ENCODE data around the gene PDLIM5.

Gene PDLIM5

DNA sequence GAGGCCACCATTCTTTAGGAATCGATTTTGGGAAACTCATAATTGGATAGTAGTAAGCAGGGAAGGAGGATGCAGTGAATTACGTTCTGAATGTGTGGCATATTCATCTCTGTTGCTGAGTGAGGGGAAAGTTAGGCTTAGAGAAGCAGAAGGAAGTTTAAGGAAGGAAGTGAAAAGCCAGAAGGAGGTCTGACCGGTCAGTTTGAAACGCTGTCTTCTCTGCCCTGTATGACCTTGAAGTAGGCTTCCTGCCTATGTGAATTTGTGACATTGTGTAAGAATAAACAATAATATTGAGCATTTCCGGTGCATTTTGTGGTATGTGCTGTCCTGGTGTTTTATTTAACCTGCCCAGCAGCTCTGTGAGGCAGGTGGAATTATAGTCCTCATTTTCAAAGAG is 67.3 kb downstream of the PDLIM5 start:
- H3K4me3 ChIP-seq (ENCODE audit: low read length), result no peak overlapping the region

DNA sequence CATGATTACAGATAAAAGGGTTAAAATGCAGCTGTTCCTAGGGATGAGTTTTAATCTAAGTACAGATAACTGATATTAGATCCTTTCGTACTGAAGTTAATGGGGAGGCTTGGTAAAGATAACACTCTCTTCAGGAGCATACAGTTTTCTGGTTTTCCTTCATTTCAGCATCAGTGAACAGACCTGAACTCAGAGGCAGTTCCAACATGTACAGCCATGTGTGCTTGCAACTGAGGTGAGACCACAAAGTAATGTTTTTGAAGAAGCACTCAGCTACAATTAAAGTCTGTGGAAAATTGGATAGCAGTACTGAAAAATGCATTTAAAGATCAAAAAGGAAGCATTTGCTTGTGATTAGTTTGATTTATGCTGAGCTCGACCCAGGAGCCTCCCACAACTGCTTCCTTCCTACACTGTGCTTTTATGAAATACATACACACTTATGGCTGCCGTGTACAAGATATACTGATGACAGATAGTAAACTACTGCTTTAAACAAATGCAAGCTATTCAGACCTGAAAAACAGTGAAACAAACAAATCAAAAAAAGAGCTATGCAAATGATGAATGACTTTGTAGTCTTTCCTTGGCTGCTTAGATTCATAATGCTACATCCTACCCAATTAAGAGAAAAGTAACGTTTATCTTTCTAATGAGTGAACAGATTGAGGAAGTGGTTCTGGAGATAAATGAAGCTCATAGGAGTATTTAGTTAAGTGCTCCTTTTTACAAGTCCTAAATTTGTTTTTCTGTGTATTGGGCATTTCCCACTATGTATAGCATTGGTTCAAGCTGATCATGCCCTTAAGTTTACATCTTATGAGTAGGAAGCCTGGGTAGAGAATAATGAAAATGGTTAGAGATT is 68.4 kb downstream of the PDLIM5 start:
- H3K4me2 ChIP-seq (ENCODE audit: low read length), result no peak overlapping the region
- no peak overlapping the region for H3K9ac ChIP-seq (ENCODE audit: low read depth, low read length)
- no peaks in the 10 kb centered on the region for H3K27me3 ChIP-seq (ENCODE audit: control insufficient read depth, insufficient read depth, low read length)
- peaks cover 42% of the 10 kb centered on the region for H3K4me1 ChIP-seq (ENCODE audit: control insufficient read depth, insufficient read depth, low read length)
- no peaks in the 10 kb centered on the region for H3K9me3 ChIP-seq (replicated peaks; ENCODE audit: low read length)
- peaks cover 5% of the 10 kb centered on the region for H3K36me3 ChIP-seq (ENCODE audit: insufficient read depth, low read length)
- H3K4me3 ChIP-seq (ENCODE audit: low read length), result no peak overlapping the region

More for the DNA sequence above, 67.3 kb downstream of the PDLIM5 start:
- Histone ChIP-seq H3K9ac (ENCODE audit: low read depth, low read length) (no peak overlapping the region), H3K27me3 (ENCODE audit: control insufficient read depth, insufficient read depth, low read length) (no peaks in the 10 kb centered on the region), H3K4me2 (ENCODE audit: low read length) (no peak overlapping the region), H3K4me1 (ENCODE audit: control insufficient read depth, insufficient read depth, low read length) (peaks cover 42% of the 10 kb centered on the region), H3K9me3 (replicated peaks; ENCODE audit: low read length) (no peaks in the 10 kb centered on the region), H3K36me3 (ENCODE audit: insufficient read depth, low read length) (peaks cover 5% of the 10 kb centered on the region)

- Histone ChIP-seq H3K36me3 (ENCODE audit: insufficient read depth, low read length) (peaks cover 15% of the 10 kb centered on the region), H3K9ac (ENCODE audit: low read depth, low read length) (peak overlapping the region; percentile 33), H3K27me3 (ENCODE audit: control insufficient read depth, insufficient read depth, low read length) (no peaks in the 10 kb centered on the region), H3K4me1 (ENCODE audit: control insufficient read depth, insufficient read depth, low read length) (peaks cover 35% of the 10 kb centered on the region), H3K9me3 (replicated peaks; ENCODE audit: low read length) (no peaks in the 10 kb centered on the region), H3K4me3 (ENCODE audit: low read length) (no peak overlapping the region), H3K4me2 (ENCODE audit: low read length) (peak overlapping the region; percentile 28)
Measured at GRCh38 chr4:94523033-94523580, 71.4 kb downstream of the PDLIM5 start.

DNA sequence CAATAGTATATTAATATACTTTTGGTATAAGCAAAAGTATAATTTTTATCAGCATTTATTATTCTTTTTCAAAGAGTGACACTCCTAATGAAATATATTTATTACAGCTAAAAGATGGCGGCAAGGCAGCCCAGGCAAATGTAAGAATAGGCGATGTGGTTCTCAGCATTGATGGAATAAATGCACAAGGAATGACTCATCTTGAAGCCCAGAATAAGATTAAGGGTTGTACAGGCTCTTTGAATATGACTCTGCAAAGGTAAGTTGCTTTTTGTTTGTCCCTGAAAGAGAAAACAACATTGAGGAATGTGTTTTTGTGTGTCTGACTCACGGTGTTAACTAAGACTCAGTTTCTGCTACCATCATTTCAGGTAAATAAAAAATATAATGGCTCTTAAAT is 71.9 kb downstream of the PDLIM5 start:
- H3K27me3 ChIP-seq (ENCODE audit: control insufficient read depth, insufficient read depth, low read length), result no peaks in the 10 kb centered on the region
- H3K4me1 ChIP-seq (ENCODE audit: control insufficient read depth, insufficient read depth, low read length), result peaks cover 34% of the 10 kb centered on the region
- H3K9ac ChIP-seq (ENCODE audit: low read depth, low read length), result no peak overlapping the region
- H3K4me3 ChIP-seq (ENCODE audit: low read length), result no peak overlapping the region
- H3K36me3 ChIP-seq (ENCODE audit: insufficient read depth, low read length), result peaks cover 16% of the 10 kb centered on the region
- H3K9me3 ChIP-seq (replicated peaks; ENCODE audit: low read length), result no peaks in the 10 kb centered on the region
- H3K4me2 ChIP-seq (ENCODE audit: low read length), result no peak overlapping the region

DNA sequence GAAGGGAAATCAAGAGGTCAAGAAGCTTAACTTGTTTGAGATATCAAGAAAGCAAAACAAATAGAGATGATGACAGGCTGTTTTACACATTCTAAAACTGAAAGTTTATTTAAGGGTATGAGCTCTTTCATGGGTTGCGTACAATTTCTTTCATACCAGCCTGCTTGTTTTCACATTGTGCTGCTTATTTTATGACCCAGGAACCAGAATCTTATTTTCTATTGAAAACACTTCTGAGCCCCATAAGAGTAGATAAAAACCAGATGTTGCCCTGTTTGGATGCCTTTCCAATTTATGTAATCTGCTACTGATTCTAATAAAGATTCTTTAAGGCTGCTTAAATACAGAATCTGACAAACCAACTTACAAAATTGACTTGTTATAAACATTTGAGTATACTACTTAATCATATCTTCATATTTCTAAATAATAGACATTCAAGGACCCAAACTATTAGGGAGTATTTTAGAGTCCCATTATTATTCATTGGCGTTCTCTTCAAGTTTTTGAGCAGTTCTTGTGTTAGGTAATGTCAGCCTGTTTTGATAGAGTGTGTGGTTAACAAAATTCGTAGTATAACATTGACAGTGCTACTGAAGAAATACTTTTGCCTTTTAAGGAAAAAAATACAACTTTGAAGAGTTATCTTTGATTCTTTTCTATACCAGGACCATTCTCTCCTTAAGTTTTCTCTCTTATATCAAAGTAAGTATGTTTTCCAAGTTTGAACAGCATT is 74.4 kb downstream of the PDLIM5 start:
- Histone ChIP-seq H3K9ac (ENCODE audit: low read depth, low read length) (peak overlapping the region; percentile 47), H3K9me3 (replicated peaks; ENCODE audit: low read length) (no peaks in the 10 kb centered on the region), H3K27me3 (ENCODE audit: control insufficient read depth, insufficient read depth, low read length) (no peaks in the 10 kb centered on the region), H3K36me3 (ENCODE audit: insufficient read depth, low read length) (peaks cover 11% of the 10 kb centered on the region), H3K4me1 (ENCODE audit: control insufficient read depth, insufficient read depth, low read length) (peaks cover 48% of the 10 kb centered on the region), H3K4me2 (ENCODE audit: low read length) (peak overlapping the region; percentile 52), H3K4me3 (ENCODE audit: low read length) (peak overlapping the region; percentile 17)

DNA sequence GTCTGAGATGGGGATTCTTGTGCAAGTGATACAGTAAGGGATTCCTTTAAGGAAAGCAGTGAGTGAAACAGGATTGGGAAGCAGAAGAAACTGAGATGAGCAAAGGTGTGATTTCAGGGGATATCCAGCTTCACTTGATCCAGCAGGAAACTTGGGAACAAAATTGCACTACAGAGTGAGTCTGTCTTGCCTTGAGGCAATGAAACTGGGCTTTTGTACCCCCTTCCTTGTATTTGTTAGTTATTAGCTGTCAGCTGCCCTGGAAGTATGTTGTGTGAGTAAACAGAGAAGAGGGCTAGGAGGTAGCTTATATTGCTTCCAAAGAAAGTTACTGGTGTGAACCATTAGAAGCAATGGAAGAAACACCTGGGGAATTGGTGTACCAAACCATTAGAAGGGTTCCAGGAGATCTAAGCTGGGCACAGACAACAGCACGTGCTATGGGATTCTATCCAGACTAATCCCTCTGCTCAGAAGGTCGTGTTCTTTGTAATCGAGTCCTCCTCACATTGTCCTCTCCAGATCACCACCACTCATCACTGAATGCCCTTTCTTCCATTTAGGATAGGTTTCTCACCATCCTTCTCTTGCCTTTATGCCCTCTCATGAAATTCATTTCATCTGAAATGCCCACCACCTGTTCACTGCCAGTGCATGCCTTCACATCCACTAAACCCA is 76.0 kb downstream of the PDLIM5 start:
- no peak overlapping the region for H3K4me2 ChIP-seq (ENCODE audit: low read length)
- H3K36me3 ChIP-seq (ENCODE audit: insufficient read depth, low read length), result peaks cover 11% of the 10 kb centered on the region
- no peak overlapping the region for H3K9ac ChIP-seq (ENCODE audit: low read depth, low read length)
- H3K4me3 ChIP-seq (ENCODE audit: low read length), result no peak overlapping the region
- peaks cover 62% of the 10 kb centered on the region for H3K4me1 ChIP-seq (ENCODE audit: control insufficient read depth, insufficient read depth, low read length)
- H3K9me3 ChIP-seq (replicated peaks; ENCODE audit: low read length), result no peaks in the 10 kb centered on the region
- no peaks in the 10 kb centered on the region for H3K27me3 ChIP-seq (ENCODE audit: control insufficient read depth, insufficient read depth, low read length)

DNA sequence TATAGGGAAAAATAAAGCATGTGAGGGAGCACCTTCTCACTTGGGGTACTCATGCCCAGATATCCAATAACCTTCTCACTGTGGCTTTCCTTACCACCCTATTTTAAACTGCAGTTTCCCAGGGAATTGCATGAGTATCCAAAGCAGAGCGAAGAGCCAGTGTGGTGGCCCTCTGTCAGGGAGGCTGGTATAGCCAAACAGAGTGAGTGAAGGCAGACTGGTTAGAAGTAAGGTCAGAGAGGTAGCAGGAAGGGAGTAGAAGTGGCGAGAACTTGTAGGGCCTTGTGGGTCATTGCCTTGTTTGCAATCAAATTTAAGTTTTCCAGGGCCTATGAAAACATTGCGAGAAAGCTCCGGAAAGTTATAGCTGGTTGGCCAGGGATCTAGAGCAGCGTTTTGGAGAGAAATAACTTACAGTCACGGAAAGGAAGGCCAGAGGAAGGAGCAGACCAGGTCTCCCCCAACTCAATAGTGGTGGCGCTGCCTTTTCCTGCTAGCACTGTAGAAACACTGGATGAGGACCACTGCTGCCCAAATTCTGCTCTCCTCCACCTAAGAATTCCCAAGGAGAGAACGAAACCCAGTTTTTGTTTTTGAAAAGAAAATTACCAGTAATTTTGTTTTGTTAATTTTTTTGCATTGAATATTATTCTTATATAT is 77.2 kb downstream of the PDLIM5 start:
- Histone ChIP-seq H3K4me2 (ENCODE audit: low read length) (no peak overlapping the region), H3K4me1 (ENCODE audit: control insufficient read depth, insufficient read depth, low read length) (peaks cover 51% of the 10 kb centered on the region), H3K27me3 (ENCODE audit: control insufficient read depth, insufficient read depth, low read length) (no peaks in the 10 kb centered on the region), H3K9me3 (replicated peaks; ENCODE audit: low read length) (no peaks in the 10 kb centered on the region), H3K4me3 (ENCODE audit: low read length) (no peak overlapping the region), H3K9ac (ENCODE audit: low read depth, low read length) (no peak overlapping the region), H3K36me3 (ENCODE audit: insufficient read depth, low read length) (peaks cover 11% of the 10 kb centered on the region)

DNA sequence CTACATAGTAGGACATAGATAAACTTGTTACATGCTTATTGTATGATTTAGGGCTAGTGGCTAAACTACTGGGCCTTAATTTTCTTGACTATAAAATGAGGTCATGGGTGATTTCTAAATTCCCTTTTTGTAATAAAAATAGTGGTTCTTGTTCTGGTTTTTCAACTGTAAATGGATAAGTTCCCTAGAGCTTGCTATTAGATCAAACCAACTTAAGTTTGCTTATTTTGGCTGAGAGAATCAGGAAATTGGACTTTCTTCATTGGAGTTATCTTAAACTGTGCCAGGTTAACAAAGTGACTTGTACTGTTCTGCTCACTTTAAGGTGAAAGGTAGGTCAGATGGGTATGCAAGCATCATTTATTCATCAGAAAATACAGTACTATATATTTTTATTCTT is 78.3 kb downstream of the PDLIM5 start:
- Histone ChIP-seq H3K4me3 (ENCODE audit: low read length) (no peak overlapping the region), H3K9ac (ENCODE audit: low read depth, low read length) (no peak overlapping the region), H3K9me3 (replicated peaks; ENCODE audit: low read length) (no peaks in the 10 kb centered on the region), H3K36me3 (ENCODE audit: insufficient read depth, low read length) (peaks cover 11% of the 10 kb centered on the region), H3K4me1 (ENCODE audit: control insufficient read depth, insufficient read depth, low read length) (peaks cover 51% of the 10 kb centered on the region), H3K4me2 (ENCODE audit: low read length) (no peak overlapping the region), H3K27me3 (ENCODE audit: control insufficient read depth, insufficient read depth, low read length) (no peaks in the 10 kb centered on the region)

GRCh38 chr4:94531991-94532789 is 80.4 kb downstream of the PDLIM5 start:
- peaks cover 46% of the 10 kb centered on the region for H3K4me1 ChIP-seq (ENCODE audit: control insufficient read depth, insufficient read depth, low read length)
- H3K4me2 ChIP-seq (ENCODE audit: low read length), result no peak overlapping the region
- no peaks in the 10 kb centered on the region for H3K9me3 ChIP-seq (replicated peaks; ENCODE audit: low read length)
- no peaks in the 10 kb centered on the region for H3K27me3 ChIP-seq (ENCODE audit: control insufficient read depth, insufficient read depth, low read length)
- no peak overlapping the region for H3K4me3 ChIP-seq (ENCODE audit: low read length)
- H3K36me3 ChIP-seq (ENCODE audit: insufficient read depth, low read length), result peaks cover 10% of the 10 kb centered on the region
- H3K9ac ChIP-seq (ENCODE audit: low read depth, low read length), result no peak overlapping the region

DNA sequence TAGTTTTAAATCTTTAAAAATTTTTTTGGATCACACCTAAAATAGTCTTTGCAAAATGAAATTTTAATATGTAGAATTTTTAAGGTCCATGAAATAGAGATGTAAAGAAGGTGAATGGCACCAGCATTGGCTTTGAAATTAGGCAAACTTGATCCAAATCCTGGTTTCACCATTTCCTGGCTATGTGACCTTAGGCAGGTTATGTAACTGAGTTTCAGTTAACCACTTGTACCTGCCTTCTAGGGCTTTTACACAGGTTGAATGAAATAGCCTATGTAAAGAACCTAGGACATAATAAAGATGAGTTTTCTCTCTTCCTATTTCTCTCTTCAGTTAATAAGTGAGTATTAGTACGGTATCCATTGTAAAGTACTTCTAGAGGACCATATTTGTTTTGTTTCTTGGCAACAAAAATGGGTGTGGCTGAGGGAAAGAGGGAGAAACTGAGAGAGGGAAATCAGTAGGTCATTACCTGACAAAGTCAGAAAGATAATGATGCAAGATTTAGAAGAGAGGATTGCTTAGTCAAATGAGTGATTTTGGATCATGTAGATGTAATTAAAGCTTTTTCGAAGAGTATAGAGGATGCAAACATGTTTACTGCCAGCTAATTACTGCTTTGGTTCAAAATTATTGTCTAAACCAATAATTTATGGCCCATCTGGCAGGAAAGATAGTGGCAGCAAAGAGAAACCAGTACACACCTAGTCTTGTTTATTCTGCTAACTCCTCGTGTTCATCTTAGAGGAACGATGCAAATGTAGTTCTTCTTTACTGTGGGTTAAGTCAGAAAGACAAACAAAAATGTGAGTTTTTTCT is 81.9 kb downstream of the PDLIM5 start:
- Histone ChIP-seq H3K9me3 (replicated peaks; ENCODE audit: low read length) (no peaks in the 10 kb centered on the region), H3K9ac (ENCODE audit: low read depth, low read length) (no peak overlapping the region), H3K27me3 (ENCODE audit: control insufficient read depth, insufficient read depth, low read length) (no peaks in the 10 kb centered on the region), H3K36me3 (ENCODE audit: insufficient read depth, low read length) (no peaks in the 10 kb centered on the region), H3K4me1 (ENCODE audit: control insufficient read depth, insufficient read depth, low read length) (peaks cover 41% of the 10 kb centered on the region), H3K4me2 (ENCODE audit: low read length) (no peak overlapping the region), H3K4me3 (ENCODE audit: low read length) (no peak overlapping the region)

All from skeletal muscle satellite cell (primary cell).